Activated CD4-positive, alpha-beta memory T cell treated with anti-CD3 and anti-CD28 coated beads, Interleukin-2, amount 10 ng/mL, durations not matched to agents 7 days and 5 days (primary cell): ENCODE data around the gene SIPA1L3. TPM values are rescaled to one million over a fixed set of nuclear protein-coding genes. Genes with fewer than 3 reads are reported as not detected.

Experiments used
- CTCF ChIA-PET: fragments of 350-600 bp; sonication (Branson Sonifier 250); formaldehyde crosslinking; loops from one replicate; lab custom pipeline; 2021; ENCODE audit warnings: antibody characterized with exemption, inconsistent platforms; lab: Charles Lee
- POLR2A ChIA-PET: fragments of 350-600 bp; sonication (Branson Sonifier 250); formaldehyde crosslinking; loops from one replicate; lab custom pipeline; 2021; ENCODE audit warnings: antibody characterized with exemption; lab: Charles Lee
- DNase-seq: peaks from one replicate; pipeline ENCODE4 v3.0.0-alpha.2; 2020
- H3K27ac Mint-ChIP-seq: one replicate; pipeline ENCODE4 v1.8.0; 2021; ENCODE audit warnings: mild to moderate bottlenecking, mixed read lengths
- H3K27me3 Mint-ChIP-seq: one replicate; pipeline ENCODE4 v1.8.0; 2021; ENCODE audit warnings: mixed read lengths
- H3K36me3 Mint-ChIP-seq: one replicate; pipeline ENCODE4 v1.8.0; 2021; ENCODE audit warnings: low read depth, mixed read lengths
- H3K4me1 Mint-ChIP-seq: one replicate; pipeline ENCODE4 v1.8.0; 2021; ENCODE audit warnings: mixed read lengths
- H3K4me3 Mint-ChIP-seq: one replicate; pipeline ENCODE4 v1.8.0; 2021; ENCODE audit warnings: mild to moderate bottlenecking, mixed read lengths
- H3K9me3 Mint-ChIP-seq: one replicate; pipeline ENCODE4 v1.8.0; 2021; ENCODE audit warnings: mixed read lengths
- total RNA-seq, 2 experiments: library from RNA; stranded (reverse); gene quantifications; one replicate each; pipeline ENCODE4 v1.2.3, GENCODE V29; 2021

Gene SIPA1L3
- total RNA-seq, 2 experiments from 2014 or later: 13.6 to 15.2 TPM

DNA sequence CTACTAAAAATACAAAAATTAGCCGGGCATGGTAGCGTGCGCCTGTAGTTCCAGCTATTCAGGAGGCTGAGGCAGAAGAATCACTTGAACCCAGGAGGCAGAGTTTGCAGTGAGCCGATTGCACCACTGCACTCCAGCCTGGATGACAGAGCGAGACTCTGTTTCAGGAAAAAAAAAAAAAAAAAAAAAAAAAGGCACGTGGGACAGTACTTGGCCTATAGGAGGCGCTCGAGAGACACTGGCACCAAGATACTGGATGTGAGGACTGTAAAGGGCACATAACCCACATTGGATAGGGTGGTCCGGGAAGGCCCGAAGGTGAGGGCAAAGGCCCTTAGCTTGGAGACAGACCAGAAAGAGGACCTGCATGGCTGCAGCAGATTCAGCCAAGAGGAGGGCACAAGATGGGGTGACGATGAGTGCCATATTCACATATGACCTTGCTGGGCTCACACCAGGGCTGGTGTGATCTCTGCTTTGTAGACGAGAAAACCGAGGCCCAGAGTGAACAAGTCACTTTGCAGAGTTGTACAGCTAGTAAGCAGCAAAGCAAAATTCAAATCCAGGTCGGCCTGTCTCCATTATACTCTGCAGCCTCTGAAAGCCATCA lies 227.6 kb downstream of the SIPA1L3 start:
- ChIA-PET CTCF (interaction anchor here (0.5 to 1.5 kb wide), 4 partner anchors 8 to 796 kb away, joined by 3 to 8 read pairs (median 5); partner anchors contain the start of genes MRPS12 and SARS2), POLR2A (no interaction called here)
- Mint-ChIP-seq H3K27me3 (no peaks in the 10 kb centered on the region), H3K4me3 (no peak overlapping the region), H3K9me3 (no peaks in the 10 kb centered on the region), H3K36me3 (no peaks in the 10 kb centered on the region), H3K27ac (no peak overlapping the region), H3K4me1 (peaks cover 2% of the 10 kb centered on the region)
- peak; percentile 34 for DNase-seq

DNA sequence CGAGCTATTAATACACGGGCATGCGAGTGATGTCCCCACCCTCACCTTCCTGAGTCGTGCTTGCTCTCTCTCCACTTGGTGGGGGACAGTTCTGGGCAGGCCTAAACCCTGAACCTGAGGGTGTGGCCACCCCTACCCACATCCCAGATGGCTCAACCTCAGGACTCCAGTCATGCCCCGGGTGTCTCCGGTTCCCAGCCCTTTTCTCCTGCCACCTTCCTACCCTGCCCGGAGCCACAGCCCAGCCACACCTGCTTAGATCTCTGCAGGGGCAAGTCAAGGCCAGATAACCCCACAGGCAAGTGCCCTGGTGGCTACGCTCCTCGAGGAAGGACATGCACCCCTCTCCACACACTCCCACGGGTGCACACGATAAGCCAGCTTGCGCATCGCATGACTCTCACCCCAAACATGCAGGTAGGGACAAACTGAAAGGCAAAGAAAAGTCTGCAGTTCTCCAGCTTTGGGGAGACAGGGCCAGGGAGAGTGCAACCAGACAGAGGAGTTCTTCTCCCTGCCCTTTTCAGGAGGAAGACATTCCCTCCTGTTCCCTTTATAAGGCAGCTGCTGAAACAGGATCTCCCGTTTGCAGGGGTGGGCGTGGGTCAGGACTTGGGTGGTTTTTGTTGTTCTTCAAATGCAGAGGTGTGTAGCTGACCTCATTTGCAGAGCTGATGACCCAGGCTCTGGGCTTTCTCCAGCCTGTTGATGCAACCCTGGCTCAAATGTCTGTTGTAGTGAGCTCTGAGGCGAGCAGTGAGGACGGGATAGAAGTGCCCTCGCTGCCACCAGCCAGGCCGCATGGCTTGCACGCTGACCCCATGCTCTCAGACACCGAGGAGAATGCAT lies 228.4 kb downstream of the SIPA1L3 start:
- ChIA-PET CTCF (interaction anchor here (1.5 kb wide), 1 partner anchor 7 kb away, joined by 8 read pairs; no protein-coding TSS in a partner anchor), POLR2A (no interaction called here)
- no peaks in the 10 kb centered on the region for H3K36me3 Mint-ChIP-seq
- no peak overlapping the region for H3K4me3 Mint-ChIP-seq
- H3K27ac Mint-ChIP-seq: no peak overlapping the region
- no peaks in the 10 kb centered on the region for H3K27me3 Mint-ChIP-seq
- peaks cover 2% of the 10 kb centered on the region for H3K4me1 Mint-ChIP-seq
- no peak for DNase-seq
- no peaks in the 10 kb centered on the region for H3K9me3 Mint-ChIP-seq

DNA sequence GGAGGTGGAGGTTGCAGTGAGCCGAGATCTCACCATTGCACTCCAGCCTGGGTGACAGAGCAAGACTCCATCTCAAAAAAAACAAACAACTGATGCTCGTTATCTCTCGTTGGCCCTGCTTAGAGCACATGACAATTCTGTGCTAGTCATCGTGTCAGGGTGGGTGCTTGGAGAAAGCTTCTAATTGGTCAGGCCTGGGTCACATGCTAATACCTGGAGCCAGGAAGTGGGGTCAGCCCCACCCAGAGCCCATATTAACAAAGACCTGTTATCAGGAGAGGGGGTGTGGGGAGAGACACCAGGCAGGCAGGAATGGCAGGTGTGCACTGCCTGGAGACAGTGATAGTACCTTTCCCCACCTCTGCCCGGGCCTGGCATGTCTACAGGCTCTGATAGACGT lies 232.1 kb downstream of the SIPA1L3 start:
- no peak overlapping the region for H3K4me3 Mint-ChIP-seq
- POLR2A ChIA-PET: no interaction called here
- CTCF ChIA-PET: no interaction called here
- no peaks in the 10 kb centered on the region for H3K9me3 Mint-ChIP-seq
- no peaks in the 10 kb centered on the region for H3K27me3 Mint-ChIP-seq
- no peak overlapping the region for H3K27ac Mint-ChIP-seq
- H3K36me3 Mint-ChIP-seq: no peaks in the 10 kb centered on the region
- DNase-seq: no peak
- H3K4me1 Mint-ChIP-seq: peaks cover 2% of the 10 kb centered on the region

DNA sequence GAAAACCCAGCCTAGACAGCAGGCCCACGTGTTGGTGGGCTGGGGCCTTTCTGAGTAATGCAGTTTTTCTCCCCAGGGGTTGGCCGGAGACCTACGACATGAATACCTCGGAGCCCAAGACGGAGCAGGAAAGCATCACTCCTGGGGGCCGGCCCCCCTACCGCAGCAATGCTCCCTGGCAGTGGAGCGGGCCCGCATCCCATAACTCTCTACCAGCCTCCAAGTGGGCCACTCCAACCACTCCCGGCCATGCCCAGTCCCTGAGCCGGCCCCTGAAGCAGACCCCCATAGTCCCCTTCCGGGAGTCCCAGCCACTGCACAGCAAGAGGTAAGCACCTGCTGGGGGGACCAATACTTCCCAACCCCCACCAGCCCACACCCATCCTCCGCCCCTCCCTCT lies 234.1 kb downstream of the SIPA1L3 start:
- Mint-ChIP-seq H3K27me3 (no peaks in the 10 kb centered on the region), H3K27ac (no peak overlapping the region), H3K4me3 (no peak overlapping the region), H3K4me1 (peaks cover 2% of the 10 kb centered on the region), H3K9me3 (no peaks in the 10 kb centered on the region), H3K36me3 (no peaks in the 10 kb centered on the region)
- ChIA-PET POLR2A (no interaction called here), CTCF (interaction anchor here (1.2 kb wide), 1 partner anchor 239 kb away, joined by 3 read pairs; no protein-coding TSS in a partner anchor)
- DNase-seq: no peak

DNA sequence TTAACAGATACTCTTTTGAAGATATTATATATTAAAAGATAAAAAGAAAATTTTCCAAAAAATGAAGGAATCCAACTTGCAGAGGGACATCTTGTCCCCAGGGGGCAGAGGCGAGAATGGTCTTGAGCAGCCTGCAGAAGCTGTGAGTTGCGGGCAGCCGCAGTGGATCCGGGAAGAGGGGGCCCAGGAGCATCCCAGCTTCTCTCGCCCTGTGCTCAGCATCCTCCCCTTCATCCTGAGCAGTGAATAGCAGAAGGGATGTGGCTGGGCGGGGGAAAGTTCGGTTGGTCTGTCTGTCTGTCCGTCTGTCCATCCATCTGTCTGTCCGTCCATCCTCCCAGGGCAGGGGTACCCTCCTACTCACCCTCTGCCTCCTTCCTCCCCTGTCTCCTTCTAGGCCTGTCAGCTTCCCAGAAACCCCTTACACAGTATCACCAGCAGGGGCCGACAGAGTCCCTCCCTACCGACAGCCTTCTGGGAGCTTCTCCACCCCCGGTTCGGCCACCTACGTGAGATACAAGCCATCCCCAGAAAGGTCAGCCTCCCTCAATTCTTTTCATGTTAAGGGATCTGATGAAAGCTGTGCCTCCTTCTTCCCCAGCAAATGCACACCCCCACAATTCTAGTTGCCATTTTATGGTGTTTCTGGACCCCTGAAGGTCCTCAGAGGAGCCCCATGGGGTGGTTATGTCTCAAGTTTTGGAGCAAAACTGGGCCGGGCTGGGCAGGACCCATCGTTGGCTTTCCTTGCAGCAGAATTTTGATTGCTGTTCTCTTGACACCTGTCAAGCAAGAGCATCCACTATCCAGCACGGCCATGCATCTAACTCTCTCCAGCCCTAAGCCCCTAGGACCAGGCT lies 235.4 kb downstream of the SIPA1L3 start:
- Mint-ChIP-seq H3K4me1 (peaks cover 2% of the 10 kb centered on the region), H3K4me3 (no peak overlapping the region), H3K9me3 (no peaks in the 10 kb centered on the region), H3K27ac (no peak overlapping the region), H3K36me3 (no peaks in the 10 kb centered on the region), H3K27me3 (no peaks in the 10 kb centered on the region)
- peak; percentile 49 for DNase-seq
- ChIA-PET POLR2A (no interaction called here), CTCF (interaction anchor here (0.6 to 2.3 kb wide), 8 partner anchors 8 to 240 kb away, joined by 3 to 8 read pairs (median 3); partner anchors contain the start of gene PSMD8)

DNA sequence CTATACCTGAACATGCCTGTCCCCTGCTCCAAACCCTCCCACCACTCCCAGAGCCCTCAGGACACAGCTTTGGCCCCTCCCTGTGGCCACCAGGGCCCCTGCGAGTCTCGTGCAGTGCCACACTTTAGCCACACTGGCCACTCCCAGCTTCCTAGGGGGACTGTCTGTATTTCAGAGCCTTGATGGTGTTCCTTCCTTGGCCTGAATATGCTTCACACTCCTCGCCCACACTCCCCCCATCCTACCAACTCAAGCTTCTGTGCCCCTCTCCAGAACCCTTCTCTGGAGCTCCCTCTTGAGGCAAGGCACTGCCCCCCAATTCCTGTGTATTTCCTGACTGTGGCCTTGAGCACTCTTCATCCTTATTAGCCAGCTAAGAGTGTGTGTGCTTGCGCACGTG lies 236.8 kb downstream of the SIPA1L3 start:
- ChIA-PET CTCF (interaction anchor here (0.7 to 2.3 kb wide), 5 partner anchors 10 to 242 kb away, joined by 3 to 8 read pairs (median 3); no protein-coding TSS in a partner anchor), POLR2A (no interaction called here)
- no peak for DNase-seq
- Mint-ChIP-seq H3K36me3 (no peaks in the 10 kb centered on the region), H3K4me3 (no peak overlapping the region), H3K4me1 (peaks cover 2% of the 10 kb centered on the region), H3K27ac (no peak overlapping the region), H3K27me3 (no peaks in the 10 kb centered on the region), H3K9me3 (no peaks in the 10 kb centered on the region)

DNA sequence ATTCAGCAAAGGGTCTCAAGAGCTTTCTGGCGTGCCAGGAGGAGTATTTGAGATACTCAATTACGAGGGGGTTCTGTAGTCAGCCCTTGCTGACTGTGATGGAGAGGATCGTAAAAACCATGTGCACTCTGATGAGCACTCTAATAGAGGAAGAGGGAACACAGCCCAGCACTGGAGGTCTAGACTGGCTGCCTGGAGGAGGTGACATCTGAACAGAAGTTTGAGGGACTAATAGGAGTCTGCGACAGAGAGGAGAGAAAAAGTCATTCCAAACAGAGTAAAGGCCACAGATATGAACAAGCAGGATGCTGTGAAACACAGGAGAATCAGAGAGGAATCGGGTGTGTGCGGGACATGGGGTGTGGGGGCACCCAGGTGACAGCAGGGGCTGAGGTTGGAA lies 237.7 kb downstream of the SIPA1L3 start:
- no peaks in the 10 kb centered on the region for H3K4me1 Mint-ChIP-seq
- H3K9me3 Mint-ChIP-seq: no peaks in the 10 kb centered on the region
- CTCF ChIA-PET: no interaction called here
- POLR2A ChIA-PET: no interaction called here
- no peak overlapping the region for H3K4me3 Mint-ChIP-seq
- no peak for DNase-seq
- H3K36me3 Mint-ChIP-seq: no peaks in the 10 kb centered on the region
- H3K27me3 Mint-ChIP-seq: no peaks in the 10 kb centered on the region
- no peak overlapping the region for H3K27ac Mint-ChIP-seq

DNA sequence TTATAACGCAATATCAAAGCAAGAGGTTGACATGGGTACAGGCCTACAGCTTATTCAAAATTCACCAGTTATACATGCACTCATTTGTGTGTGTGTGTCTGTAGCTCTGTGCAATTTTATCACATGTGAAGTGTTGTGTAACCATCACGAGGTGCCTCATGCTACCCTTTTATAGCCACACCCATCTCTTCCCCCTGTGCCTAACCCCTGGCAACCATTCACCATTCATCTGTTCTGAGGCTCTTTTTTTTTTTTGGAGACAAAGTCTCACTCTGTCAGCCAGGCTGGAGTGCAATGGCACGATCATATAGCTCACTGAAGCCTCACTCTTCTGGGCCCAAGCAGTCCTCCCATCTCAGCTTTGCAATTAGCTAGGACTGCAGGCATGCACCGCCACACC lies 238.6 kb downstream of the SIPA1L3 start:
- ChIA-PET CTCF (interaction anchor here (0.6 kb wide), 1 partner anchor 15 kb away, joined by 3 read pairs; no protein-coding TSS in a partner anchor), POLR2A (no interaction called here)
- no peak overlapping the region for H3K4me3 Mint-ChIP-seq
- DNase-seq: no peak
- no peaks in the 10 kb centered on the region for H3K9me3 Mint-ChIP-seq
- H3K4me1 Mint-ChIP-seq: no peaks in the 10 kb centered on the region
- no peak overlapping the region for H3K27ac Mint-ChIP-seq
- H3K27me3 Mint-ChIP-seq: no peaks in the 10 kb centered on the region
- no peaks in the 10 kb centered on the region for H3K36me3 Mint-ChIP-seq

DNA sequence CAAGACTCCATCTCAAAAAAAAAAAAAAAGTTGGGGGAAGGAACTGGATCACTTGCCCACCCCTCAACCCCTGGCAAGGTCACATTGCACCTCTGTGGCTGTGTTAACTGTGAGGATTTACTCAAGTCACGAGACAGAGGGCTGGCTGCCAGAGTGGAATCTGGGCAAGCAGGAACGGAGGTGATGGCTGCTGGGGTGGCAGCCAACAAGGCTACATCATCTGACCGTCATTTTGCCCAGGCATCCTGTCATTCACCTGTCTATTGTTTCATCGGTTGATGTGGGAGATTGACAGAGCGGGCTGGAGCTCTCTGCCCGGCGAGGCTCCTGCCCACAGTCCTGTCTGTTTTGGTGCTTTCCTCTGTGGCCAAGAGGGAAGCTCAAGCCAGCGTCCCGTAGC lies 241.3 kb downstream of the SIPA1L3 start:
- no peak for DNase-seq
- no peaks in the 10 kb centered on the region for H3K9me3 Mint-ChIP-seq
- H3K27ac Mint-ChIP-seq: no peak overlapping the region
- no peaks in the 10 kb centered on the region for H3K4me1 Mint-ChIP-seq
- no peak overlapping the region for H3K4me3 Mint-ChIP-seq
- no peaks in the 10 kb centered on the region for H3K27me3 Mint-ChIP-seq
- H3K36me3 Mint-ChIP-seq: no peaks in the 10 kb centered on the region
- ChIA-PET POLR2A (no interaction called here), CTCF (no interaction called here)

DNA sequence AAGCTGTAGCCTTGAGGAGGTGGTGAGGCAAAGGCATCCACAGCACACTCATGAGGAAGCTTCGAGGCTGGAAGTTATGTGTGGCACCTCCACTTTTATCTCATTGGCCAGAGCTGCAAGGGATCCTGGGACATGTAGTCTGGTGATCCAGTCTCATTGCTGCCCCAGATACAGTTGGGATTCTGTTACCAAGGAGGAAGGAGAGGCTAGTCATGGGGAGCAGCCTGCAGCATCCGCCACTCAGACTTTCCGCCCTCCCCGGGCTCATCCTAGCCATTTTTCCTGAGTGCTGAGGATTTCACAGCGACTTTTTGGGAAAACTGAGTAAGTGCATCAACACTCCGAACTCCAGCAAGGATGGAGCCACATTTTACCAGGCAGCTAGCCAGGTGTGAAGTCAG lies 242.7 kb downstream of the SIPA1L3 start:
- no peaks in the 10 kb centered on the region for H3K27me3 Mint-ChIP-seq
- no peaks in the 10 kb centered on the region for H3K36me3 Mint-ChIP-seq
- no peak overlapping the region for H3K27ac Mint-ChIP-seq
- POLR2A ChIA-PET: no interaction called here
- CTCF ChIA-PET: no interaction called here
- no peaks in the 10 kb centered on the region for H3K9me3 Mint-ChIP-seq
- no peaks in the 10 kb centered on the region for H3K4me1 Mint-ChIP-seq
- DNase-seq: no peak
- H3K4me3 Mint-ChIP-seq: no peak overlapping the region

DNA sequence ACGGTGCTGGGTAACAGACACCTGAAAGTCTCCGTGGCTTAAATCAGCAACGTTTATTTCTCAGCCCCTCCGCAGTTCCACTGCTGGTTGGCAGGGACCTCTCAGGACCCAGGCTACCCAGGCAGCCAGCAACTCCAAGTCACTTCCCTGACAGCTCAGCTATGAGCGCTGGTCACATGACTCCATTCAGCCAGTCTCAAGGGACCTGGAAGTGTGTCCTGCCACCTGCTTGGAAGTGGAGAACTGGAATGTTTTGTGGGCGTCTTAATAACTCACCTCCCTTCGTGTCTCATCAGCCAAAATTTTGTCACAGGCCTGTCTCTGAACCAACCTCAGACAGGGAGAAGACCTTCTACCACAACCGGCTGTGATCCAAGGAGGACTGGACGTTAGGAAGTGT lies 244.2 kb downstream of the SIPA1L3 start:
- no peak for DNase-seq
- ChIA-PET CTCF (interaction anchor here (0.7 to 1.5 kb wide), 2 partner anchors 9 to 91 kb away, joined by 4 to 5 read pairs; no protein-coding TSS in a partner anchor), POLR2A (no interaction called here)
- Mint-ChIP-seq H3K27ac (no peak overlapping the region), H3K4me1 (no peaks in the 10 kb centered on the region), H3K36me3 (no peaks in the 10 kb centered on the region), H3K9me3 (no peaks in the 10 kb centered on the region), H3K27me3 (no peaks in the 10 kb centered on the region), H3K4me3 (no peak overlapping the region)

DNA sequence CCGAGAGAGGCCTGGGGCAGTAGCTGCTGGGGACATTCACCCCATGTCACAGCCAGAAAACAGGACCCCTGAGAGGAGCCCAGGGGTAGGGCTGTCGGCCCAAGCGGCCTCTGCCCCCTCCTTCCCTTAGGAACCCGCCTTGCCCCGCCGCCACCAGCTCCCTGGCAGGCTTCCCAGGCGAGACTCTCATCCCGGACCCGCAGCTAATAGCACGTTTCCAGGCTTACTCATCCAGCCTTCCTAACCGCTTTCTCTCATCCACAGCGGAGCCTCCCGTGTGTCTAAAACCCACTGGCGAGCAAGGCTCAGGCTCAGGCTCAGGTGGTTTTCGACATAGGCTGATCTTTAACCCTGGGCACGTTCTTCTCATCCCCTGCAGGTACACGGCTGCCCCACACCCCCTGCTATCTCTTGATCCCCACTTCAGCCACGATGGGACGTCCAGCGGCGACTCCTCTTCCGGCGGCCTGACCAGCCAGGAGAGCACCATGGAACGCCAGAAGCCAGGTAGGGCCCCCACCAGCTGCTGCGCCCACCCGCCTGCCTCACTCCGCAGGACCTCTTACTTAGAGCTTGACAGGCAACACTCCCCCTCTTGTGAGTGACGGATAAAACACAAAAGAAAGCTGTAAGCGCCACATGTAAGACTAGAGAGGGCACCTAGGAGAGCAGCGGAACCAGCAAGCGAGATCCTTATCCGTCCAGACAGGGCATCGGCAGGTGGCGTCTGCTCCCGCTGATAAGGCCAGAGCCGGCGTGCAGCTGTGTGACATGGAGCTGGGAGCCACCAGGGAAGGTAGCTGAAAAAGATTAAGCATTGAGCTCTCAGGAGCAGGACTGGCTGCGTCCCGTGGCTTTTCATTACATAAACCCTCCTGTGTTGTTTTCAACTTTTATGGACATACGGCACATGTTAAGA lies 245.7 kb downstream of the SIPA1L3 start:
- CTCF ChIA-PET: interaction anchor here (1.2 kb wide), 1 partner anchor 74 kb away, joined by 4 read pairs; no protein-coding TSS in a partner anchor
- no peaks in the 10 kb centered on the region for H3K27me3 Mint-ChIP-seq

More for the DNA sequence above, 245.7 kb downstream of the SIPA1L3 start:
- DNase-seq: no peak
- Mint-ChIP-seq H3K4me3 (no peak overlapping the region), H3K9me3 (no peaks in the 10 kb centered on the region), H3K36me3 (no peaks in the 10 kb centered on the region), H3K4me1 (no peaks in the 10 kb centered on the region), H3K27ac (no peak overlapping the region)
- POLR2A ChIA-PET: no interaction called here
